Stimulated activated CD4-positive, alpha-beta T cell treated with anti-CD3 and anti-CD28 coated beads, Interleukin-1b, Interleukin-23, amount 100 ng/mL, for 48 hours (primary cell): ENCODE data around the gene BCL2L12.
"Not testable (repeated sequence)": the region's sequence is repeated elsewhere in the genome, so short reads cannot be mapped to it uniquely, and the experiment has no call there.

Experiments used
- DNase-seq: peaks from one replicate; pipeline ENCODE4 v3.0.0-alpha.2; 2020

The BCL2L12 gene, protein sequence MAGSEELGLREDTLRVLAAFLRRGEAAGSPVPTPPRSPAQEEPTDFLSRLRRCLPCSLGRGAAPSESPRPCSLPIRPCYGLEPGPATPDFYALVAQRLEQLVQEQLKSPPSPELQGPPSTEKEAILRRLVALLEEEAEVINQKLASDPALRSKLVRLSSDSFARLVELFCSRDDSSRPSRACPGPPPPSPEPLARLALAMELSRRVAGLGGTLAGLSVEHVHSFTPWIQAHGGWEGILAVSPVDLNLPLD

GRCh38 chr19:49665351-49666119 lies at the start of gene BCL2L12, which contains the start of gene IRF3:
Gene BCL2L12 (plus strand): TSS chr19:49665933. CDS start chr19:49666693, 760 bp downstream.
Gene IRF3 (minus strand): TSS chr19:49665857. CDS start chr19:49664838, 1,019 bp downstream.
- DNase-seq = peak; percentile 98

- no peak for DNase-seq
These were observed 49.2 kb upstream of the BCL2L12 start for GRCh38 chr19:49616532-49616931.

DNA sequence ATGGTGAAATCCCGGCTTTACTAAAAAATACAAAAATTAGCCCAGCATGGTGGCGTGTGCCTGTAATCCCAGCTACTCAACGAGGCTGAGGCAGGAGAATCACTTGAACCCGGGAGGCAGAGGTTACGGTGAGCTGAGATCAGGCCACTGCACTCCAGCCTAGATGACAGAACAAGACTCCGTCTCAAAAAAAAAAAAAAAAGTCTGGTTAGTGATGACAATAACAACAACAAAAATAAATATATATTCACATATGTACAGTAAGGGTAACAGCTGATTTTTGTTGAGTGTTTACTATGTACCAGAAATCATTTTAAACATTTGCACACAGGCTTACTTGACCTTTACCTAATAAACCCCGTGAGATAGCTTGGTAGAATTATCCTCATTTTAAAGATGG lies 48.8 kb upstream of the BCL2L12 start:
- no peak for DNase-seq

GRCh38 chr19:49617860-49618259 lies 47.9 kb upstream of the BCL2L12 start:
- DNase-seq = not testable (repeated sequence)

- DNase-seq = no peak
These were observed 40.5 kb upstream of the BCL2L12 start for GRCh38 chr19:49624967-49625910.

DNA sequence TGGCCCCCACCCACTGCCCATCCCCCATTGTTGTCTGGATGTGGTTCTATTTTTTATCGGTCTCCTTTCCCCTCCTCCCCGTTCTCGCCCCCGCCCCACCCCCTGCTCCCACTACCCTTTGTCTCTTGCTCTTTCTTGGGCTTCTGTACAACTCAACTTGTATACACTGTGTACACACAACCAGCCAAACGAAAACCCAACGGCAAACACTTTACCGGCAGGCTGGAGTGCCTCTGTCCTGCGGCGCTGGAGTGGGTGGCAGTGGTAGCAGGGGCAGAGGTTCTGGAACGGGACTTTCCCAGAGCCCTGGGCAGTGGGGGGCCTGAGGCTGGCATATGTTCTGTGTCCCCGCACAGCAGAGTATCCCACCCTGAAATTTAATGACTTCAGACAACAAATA lies 39.5 kb upstream of the BCL2L12 start:
- no peak for DNase-seq

- DNase-seq = no peak
These were observed 36.1 kb upstream of the BCL2L12 start for GRCh38 chr19:49629659-49630058.

DNA sequence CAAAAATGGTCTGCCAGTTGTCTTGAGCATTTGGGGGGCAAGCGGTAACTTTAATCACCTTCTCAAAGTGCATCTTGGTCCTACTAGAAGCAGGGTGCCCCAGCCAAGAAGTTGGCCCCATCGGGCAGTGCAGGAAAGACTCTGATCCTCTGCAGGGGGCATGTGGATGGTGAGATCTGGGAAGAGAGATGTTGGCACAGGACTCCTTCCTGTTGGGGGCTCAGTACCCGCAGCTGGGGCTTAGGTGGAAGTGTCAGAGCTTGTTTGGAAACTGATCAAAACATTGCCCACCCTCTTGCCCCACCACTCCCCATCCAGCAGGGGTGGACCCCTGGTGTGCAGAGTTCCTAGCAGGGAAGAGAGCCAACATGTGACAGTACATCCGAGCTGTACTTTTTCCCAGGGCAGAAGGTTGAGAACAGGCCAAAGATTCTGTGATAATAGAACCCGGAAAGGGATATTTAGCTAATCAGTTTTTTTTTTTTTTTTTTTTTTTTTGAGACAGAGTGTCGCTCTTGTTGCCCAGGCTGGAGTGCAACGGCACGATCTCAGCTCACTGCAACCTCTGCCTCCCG lies 34.6 kb upstream of the BCL2L12 start:
- no peak for DNase-seq

- no peak for DNase-seq
These were observed 34.0 kb upstream of the BCL2L12 start for GRCh38 chr19:49631610-49632192.

GRCh38 chr19:49632576-49632975 lies 33.2 kb upstream of the BCL2L12 start:
- no peak for DNase-seq

GRCh38 chr19:49633273-49633672 lies 32.5 kb upstream of the BCL2L12 start:
- not testable (repeated sequence) for DNase-seq

GRCh38 chr19:49635530-49636232 lies 30.1 kb upstream of the BCL2L12 start:
- no peak for DNase-seq

GRCh38 chr19:49636233-49636932 lies 29.4 kb upstream of the BCL2L12 start:
- DNase-seq = no peak

DNA sequence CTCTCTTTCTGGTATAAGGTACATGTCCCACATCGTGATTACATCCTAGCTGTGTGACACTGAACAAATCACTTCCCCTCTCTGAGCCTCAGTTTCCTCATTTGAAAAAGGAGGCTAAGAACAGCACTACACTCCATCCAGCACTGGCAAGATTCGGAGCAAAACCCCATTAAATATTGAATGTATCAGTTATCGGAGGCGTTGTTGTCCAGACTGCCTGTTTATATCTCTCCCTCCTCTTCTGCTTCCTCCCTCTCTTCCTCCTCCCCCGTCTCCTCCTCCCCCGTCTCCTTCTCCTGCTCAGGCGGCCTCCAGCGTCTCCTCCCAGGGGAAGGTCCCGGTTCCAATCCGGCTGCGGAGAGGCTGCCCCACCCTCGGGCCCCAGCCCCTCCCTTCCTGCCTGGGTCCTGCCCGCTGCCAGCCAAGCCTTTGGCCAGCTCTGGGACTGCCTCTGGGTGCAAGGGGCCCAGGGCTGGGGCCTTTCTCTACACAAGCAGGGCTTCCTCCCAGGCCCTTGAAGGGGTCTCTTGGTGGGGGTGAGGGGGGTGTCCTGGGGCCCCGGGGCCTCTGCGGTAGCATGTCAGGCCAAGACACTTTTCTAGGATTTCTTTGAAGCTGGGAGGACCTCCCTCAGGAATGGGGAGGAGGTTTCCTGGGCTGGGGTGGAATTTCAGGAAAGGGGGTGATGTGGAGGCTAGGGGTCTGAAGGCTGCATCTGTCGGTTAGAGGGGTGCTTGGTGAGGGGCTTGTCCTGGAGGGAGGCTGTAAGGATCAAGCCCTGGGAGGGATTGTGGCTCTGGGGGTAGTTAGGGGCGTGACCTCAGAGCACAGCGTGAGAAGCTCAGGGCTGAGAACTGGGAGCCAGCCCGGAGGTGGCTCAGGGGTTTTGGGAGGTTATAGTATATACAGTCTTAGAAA lies 27.7 kb upstream of the BCL2L12 start:
- no peak for DNase-seq

DNA sequence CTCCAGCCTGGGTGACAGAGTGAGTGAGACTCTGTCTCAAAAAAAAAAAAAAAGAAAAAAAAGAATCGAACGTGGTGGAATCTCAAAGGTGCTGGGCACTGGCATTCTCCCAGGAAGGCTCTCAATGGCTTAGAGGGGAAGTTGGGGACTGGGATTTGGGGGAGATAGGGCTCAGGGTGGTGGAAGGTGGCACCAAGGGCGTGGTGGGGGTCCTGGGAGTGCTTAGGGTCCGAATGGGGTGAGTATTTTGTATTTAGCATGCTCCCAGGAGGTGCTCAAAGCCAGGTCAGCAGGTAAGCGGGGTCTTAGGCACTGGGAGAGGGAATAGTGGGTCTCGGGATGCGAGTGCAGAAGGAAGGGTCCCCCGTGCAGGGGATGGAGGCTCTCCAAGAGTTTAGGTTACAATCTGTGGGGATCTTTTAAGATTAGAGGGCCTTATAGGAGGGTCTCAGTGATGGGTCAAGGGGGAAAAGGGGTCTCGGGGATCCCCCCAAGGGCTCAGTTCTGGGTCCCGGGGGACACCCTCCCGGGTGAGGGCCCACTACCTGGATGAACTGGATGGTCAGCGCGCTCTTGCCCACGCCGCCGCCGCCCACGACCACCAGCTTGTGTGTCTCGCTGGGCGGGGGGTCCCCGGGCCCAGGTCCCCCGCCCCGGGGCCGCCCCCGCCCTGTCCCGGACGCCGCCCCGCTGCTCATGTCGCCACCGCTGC lies 26.2 kb upstream of the BCL2L12 start:
- DNase-seq = no peak

GRCh38 chr19:49640113-49640898 lies 25.4 kb upstream of the BCL2L12 start, which contains the start of gene RRAS:
Gene RRAS (minus strand): TSS chr19:49640143. CDS start chr19:49640098, 45 bp downstream.
- DNase-seq = peak; percentile 100

GRCh38 chr19:49641688-49642491 lies 23.8 kb upstream of the BCL2L12 start, which contains the start of gene SCAF1:
Gene SCAF1 (plus strand): TSS chr19:49642209. CDS start chr19:49645027, 2,818 bp downstream.
- peak; percentile 100 for DNase-seq
